Gastrocnemius medialis (tissue), 4 donors: ENCODE results near the gene ZFYVE28. TPM values are rescaled to one million over a fixed set of nuclear protein-coding genes. Genes with fewer than 3 reads are reported as not detected.
A peak's percentile ranks its signal among the peaks of the same experiment; 100 is the strongest.

Source experiments
- ATAC-seq, 2 donors: fragments of 150-250 bp; one replicate each; pipeline ENCODE4 v1.9.1; 2016
- DNase-seq, 2 donors: peaks; one replicate each; pipeline ENCODE4 v3.0.0-alpha.2; 2019
- H3K27ac ChIP-seq, 4 donors: fragments of 200-600 bp; sonication (generic); 1 replicate in 1 of 4; 2 replicates in 3 of 4; pipeline ENCODE4 v1.5.1; 2016 to 2018; ENCODE audit warnings: mild to moderate bottlenecking in 2 of 4, moderate library complexity in 1 of 4
- H3K27me3 ChIP-seq, 3 donors: fragments of 200-600 bp; sonication (generic) in 2 of 3; 1 replicate in 1 of 3; 2 replicates in 2 of 3; pipeline versions ENCODE4 v1.5.1 to v1.6.0; 2016 to 2019; ENCODE audit warnings: mild to moderate bottlenecking in 1 of 3, moderate library complexity in 1 of 3
- H3K36me3 ChIP-seq, 2 donors: fragments of 200-600 bp; sonication (generic) in 1 of 2; one replicate each; pipeline ENCODE4 v1.5.1; 2017 to 2018
- H3K4me1 ChIP-seq, 2 donors: fragments of 200-600 bp; sonication (generic) in 1 of 2; one replicate each; pipeline ENCODE4 v1.5.1; 2016 to 2017; ENCODE audit warnings: mild to moderate bottlenecking in 2 of 2
- H3K4me3 ChIP-seq, 4 donors: fragments of 200-600 bp; sonication (generic) in 3 of 4; 1 replicate in 1 of 4; 2 replicates in 3 of 4; pipeline ENCODE4 v1.5.1; 2016 to 2019; ENCODE audit warnings: mild to moderate bottlenecking in 2 of 4
- H3K9me3 ChIP-seq, 3 donors: fragments of 200-600 bp; sonication (generic) in 2 of 3; 1 replicate in 1 of 3; 2 replicates in 2 of 3; pipeline ENCODE4 v1.5.1; 2016 to 2019
- POLR2A ChIP-seq, 2 donors: fragments of 450-650 bp; IDR thresholded peaks; one replicate each; pipeline ENCODE4 v1.6.1; 2017; ENCODE audit warnings: antibody characterized with exemption in 2 of 2, mild to moderate bottlenecking in 2 of 2, moderate library complexity in 2 of 2
- in situ Hi-C, 4 donors: fragments of 200-750 bp; cut with MboI; loops; one replicate each; pipeline versions ENCODE4 v1.15.0 to v1.8.0; 2017; ENCODE audit warnings: low sequenced_read_pairs in 4 of 4
- intact Hi-C: fragments of 100-400 bp; cut with DNase I; formaldehyde crosslinking; loops from one replicate; pipeline ENCODE4 v1.15.1; 2023; ENCODE audit warnings: low total_unique reads
- total RNA-seq, 4 donors: library from RNA; depleted of rRNA; stranded (reverse); fragments of >200 nt; gene quantifications; one replicate each; pipeline versions ENCODE4 v1.1.0 to v1.2.3, GENCODE V29; 2016
- TF ChIP-seq, protein P1 (sequence below), 5 experiments: fragments of 450-650 bp in 3 of 5; fragments of 200-600 bp in 2 of 5; sonication (generic) in 2 of 5; IDR thresholded peaks in 4 of 5; conservative IDR thresholded peaks in 1 of 5; 1 replicate in 4 of 5; 2 replicates in 1 of 5; pipeline ENCODE4 v1.5.1; 2016 to 2019; ENCODE audit warnings: antibody characterized with exemption in 5 of 5, mild to moderate bottlenecking in 3 of 5, moderate library complexity in 3 of 5

ZFYVE28 gene
- total RNA-seq, 4 donors from 2014 or later = 1.8 to 6.0 (median 3.4) TPM

GRCh38 chr4:2254665-2255500 lies 163.6 kb downstream of the ZFYVE28 start:
- intact Hi-C loops (no loop called here), in situ Hi-C loops (no loop called here)
- Histone ChIP-seq H3K4me3 (peak overlapping the region in 2 of 4 donors; percentile 23 to 34), H3K36me3 (peaks cover 0 to 36% of the 10 kb centered on the region in 2 donors), H3K27ac (peak overlapping the region; percentile 85 to 98 (median 94)), H3K9me3 (no peaks in the 10 kb centered on the region), H3K27me3 (no peaks in the 10 kb centered on the region), H3K4me1 (peaks cover 45 to 75% of the 10 kb centered on the region in 2 donors)
- ATAC-seq (no peak), DNase-seq (peak in 1 of 2 donors; percentile 1)
- TF ChIP-seq, protein P1, sequence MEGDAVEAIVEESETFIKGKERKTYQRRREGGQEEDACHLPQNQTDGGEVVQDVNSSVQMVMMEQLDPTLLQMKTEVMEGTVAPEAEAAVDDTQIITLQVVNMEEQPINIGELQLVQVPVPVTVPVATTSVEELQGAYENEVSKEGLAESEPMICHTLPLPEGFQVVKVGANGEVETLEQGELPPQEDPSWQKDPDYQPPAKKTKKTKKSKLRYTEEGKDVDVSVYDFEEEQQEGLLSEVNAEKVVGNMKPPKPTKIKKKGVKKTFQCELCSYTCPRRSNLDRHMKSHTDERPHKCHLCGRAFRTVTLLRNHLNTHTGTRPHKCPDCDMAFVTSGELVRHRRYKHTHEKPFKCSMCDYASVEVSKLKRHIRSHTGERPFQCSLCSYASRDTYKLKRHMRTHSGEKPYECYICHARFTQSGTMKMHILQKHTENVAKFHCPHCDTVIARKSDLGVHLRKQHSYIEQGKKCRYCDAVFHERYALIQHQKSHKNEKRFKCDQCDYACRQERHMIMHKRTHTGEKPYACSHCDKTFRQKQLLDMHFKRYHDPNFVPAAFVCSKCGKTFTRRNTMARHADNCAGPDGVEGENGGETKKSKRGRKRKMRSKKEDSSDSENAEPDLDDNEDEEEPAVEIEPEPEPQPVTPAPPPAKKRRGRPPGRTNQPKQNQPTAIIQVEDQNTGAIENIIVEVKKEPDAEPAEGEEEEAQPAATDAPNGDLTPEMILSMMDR (IDR thresholded peaks at IDR 0.05 in 4 of 5, conservative IDR thresholded peaks at IDR 0.05 in 1 of 5) = no peak
- TF ChIP-seq POLR2A (IDR thresholded peaks at IDR 0.05) = no peak

DNA sequence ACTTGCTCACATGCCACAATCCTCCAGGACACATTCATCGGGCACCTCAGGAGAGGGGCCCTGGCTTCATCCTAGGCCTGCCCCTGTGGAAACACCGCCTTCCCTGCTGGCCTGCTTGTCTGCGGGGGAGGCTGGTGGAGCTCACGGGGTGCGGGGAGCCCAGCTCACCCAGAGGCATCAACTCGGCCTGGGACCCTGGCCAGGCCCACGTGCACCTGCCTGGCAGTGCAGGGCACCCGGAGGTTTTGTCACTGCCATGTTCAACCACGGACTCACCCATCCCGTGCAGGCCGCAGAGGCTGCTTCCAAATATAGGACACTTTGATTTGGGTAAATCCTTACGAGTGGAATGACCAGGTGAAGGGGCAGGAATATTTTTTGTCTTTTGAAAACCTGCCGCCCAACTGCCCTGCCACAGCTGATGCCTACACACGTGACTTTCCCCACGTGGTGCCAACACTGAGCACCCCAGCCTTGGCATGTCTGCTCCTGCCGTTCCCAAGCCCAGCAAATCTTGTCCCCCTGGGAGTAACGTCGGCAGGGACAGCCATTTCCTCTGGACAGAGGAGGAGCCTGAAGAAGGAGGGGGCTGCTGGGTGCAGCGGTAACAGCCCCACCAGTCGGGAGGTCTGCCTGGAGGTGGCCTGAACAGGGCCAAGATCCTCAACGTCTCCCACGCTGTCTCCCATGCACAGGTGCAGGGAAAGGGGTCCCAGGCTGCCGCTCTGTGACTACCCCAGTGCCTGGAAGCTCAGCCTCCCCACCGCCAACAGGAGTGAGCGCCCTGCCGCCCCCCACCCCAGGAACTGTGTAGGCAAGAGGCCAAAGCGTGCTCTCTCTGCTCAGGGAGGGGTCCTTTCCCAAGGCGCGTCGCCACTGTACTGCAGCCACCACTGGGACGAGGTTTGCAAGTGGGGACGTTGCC lies 165.0 kb downstream of the ZFYVE28 start:
- H3K9me3 ChIP-seq = no peaks in the 10 kb centered on the region
- no peaks in the 10 kb centered on the region for H3K27me3 ChIP-seq
- H3K36me3 ChIP-seq = peaks cover 0 to 51% of the 10 kb centered on the region in 2 donors
- TF ChIP-seq, protein P1 (IDR thresholded peaks at IDR 0.05 in 4 of 5, conservative IDR thresholded peaks at IDR 0.05 in 1 of 5) = no peak
- TF ChIP-seq POLR2A (IDR thresholded peaks at IDR 0.05) = no peak
- no peak overlapping the region for H3K4me3 ChIP-seq
- H3K4me1 ChIP-seq = peaks cover 30 to 61% of the 10 kb centered on the region in 2 donors
- in situ Hi-C loops = no loop called here
- peak overlapping the region in 2 of 4 donors; percentile 7 to 39 for H3K27ac ChIP-seq
- DNase-seq (peak in 1 of 2 donors; percentile 2), ATAC-seq (no peak)
- intact Hi-C loops = no loop called here

GRCh38 chr4:2252530-2253091 lies 165.8 kb downstream of the ZFYVE28 start:
- TF ChIP-seq, protein P1 (IDR thresholded peaks at IDR 0.05 in 4 of 5, conservative IDR thresholded peaks at IDR 0.05 in 1 of 5) = no peak
- TF ChIP-seq POLR2A (IDR thresholded peaks at IDR 0.05) = no peak
- H3K4me3 ChIP-seq = no peak overlapping the region
- in situ Hi-C loops = no loop called here
- ATAC-seq = no peak
- intact Hi-C loops = no loop called here
- no peaks in the 10 kb centered on the region for H3K27me3 ChIP-seq
- H3K9me3 ChIP-seq = no peaks in the 10 kb centered on the region
- peak overlapping the region in 2 of 4 donors; percentile 7 to 39 for H3K27ac ChIP-seq
- no peak for DNase-seq
- H3K36me3 ChIP-seq = peaks cover 0 to 51% of the 10 kb centered on the region in 2 donors
- H3K4me1 ChIP-seq = peaks cover 23 to 53% of the 10 kb centered on the region in 2 donors

- Histone ChIP-seq H3K4me3 (no peak overlapping the region), H3K27me3 (no peaks in the 10 kb centered on the region), H3K9me3 (no peaks in the 10 kb centered on the region), H3K27ac (peak overlapping the region in 1 of 4 donors; percentile 31), H3K4me1 (peaks cover 20 to 46% of the 10 kb centered on the region in 2 donors), H3K36me3 (peaks cover 0 to 51% of the 10 kb centered on the region in 2 donors)
- no peak for TF ChIP-seq POLR2A (IDR thresholded peaks at IDR 0.05)
- DNase-seq (no peak), ATAC-seq (no peak)
- intact Hi-C loops (no loop called here), in situ Hi-C loops (no loop called here)
These were observed 166.5 kb downstream of the ZFYVE28 start for GRCh38 chr4:2251795-2252529.
